Measurements from ENCODE around the gene MCM3.

The MCM3 gene

DNA sequence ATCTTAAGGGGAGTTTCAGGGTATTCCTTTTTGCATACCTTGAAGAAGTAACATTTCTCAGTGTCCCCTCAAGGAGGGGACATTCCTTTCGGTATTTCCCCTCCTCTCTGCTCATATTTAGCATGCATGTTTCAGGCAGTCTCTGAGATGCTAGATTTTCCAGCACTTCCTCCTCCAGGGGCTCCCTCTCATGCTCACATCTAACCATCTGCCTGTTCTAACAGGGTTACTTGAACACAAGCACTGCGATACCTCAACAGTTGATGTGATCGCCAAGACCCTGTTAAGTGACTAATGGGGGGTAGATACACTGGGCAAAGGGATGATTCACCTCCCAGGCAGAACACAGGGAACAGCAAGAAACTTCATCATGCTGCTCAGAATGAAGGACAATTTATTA, 12.9 kb upstream of the MCM3 start:
- TF ChIP-seq, protein P1, sequence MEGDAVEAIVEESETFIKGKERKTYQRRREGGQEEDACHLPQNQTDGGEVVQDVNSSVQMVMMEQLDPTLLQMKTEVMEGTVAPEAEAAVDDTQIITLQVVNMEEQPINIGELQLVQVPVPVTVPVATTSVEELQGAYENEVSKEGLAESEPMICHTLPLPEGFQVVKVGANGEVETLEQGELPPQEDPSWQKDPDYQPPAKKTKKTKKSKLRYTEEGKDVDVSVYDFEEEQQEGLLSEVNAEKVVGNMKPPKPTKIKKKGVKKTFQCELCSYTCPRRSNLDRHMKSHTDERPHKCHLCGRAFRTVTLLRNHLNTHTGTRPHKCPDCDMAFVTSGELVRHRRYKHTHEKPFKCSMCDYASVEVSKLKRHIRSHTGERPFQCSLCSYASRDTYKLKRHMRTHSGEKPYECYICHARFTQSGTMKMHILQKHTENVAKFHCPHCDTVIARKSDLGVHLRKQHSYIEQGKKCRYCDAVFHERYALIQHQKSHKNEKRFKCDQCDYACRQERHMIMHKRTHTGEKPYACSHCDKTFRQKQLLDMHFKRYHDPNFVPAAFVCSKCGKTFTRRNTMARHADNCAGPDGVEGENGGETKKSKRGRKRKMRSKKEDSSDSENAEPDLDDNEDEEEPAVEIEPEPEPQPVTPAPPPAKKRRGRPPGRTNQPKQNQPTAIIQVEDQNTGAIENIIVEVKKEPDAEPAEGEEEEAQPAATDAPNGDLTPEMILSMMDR (IDR thresholded peaks at IDR 0.05; ENCODE audit: poor library complexity, severe bottlenecking): no peak
- ATAC-seq (ENCODE audit: low read depth): no peak
- no peak for DNase-seq (ENCODE audit: low spot score)

DNA sequence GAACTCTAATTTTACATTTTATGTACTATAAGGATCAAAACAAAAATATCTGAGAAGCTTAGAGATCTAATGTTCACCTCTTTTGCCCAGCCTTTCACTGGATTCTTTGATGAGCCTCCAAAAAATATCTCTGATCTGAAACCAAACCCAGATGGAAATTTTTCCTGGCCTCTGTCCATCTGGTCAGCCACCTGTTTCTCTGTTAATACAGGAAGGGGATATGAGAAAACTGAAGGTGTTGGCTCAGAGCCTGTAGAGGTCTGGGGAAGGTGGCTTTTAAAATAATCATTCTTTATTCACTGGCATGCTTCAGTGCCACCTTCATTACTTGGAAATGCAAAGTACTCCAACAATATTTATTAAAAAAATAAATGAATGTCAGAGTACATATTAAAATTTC, 8.5 kb upstream of the MCM3 start:
- Histone ChIP-seq H3K4me1 (ENCODE audit: insufficient read depth, poor library complexity, severe bottlenecking) (no peaks in the 10 kb centered on the region), H3K4me3 (ENCODE audit: severe bottlenecking) (no peak overlapping the region), H3K27me3 (ENCODE audit: insufficient read depth, poor library complexity, severe bottlenecking) (no peaks in the 10 kb centered on the region), H3K27ac (ENCODE audit: poor library complexity, severe bottlenecking) (no peak overlapping the region), H3K36me3 (ENCODE audit: low read depth) (no peaks in the 10 kb centered on the region), H3K9me3 (ENCODE audit: severe bottlenecking) (no peaks in the 10 kb centered on the region)
- TF ChIP-seq, protein P1 (IDR thresholded peaks at IDR 0.05; ENCODE audit: poor library complexity, severe bottlenecking): no peak
- ATAC-seq (ENCODE audit: low read depth) (no peak), DNase-seq (ENCODE audit: low spot score) (no peak)

More for the DNA sequence above, 12.9 kb upstream of the MCM3 start:
- H3K4me1 ChIP-seq (ENCODE audit: insufficient read depth, poor library complexity, severe bottlenecking): no peaks in the 10 kb centered on the region
- no peaks in the 10 kb centered on the region for H3K9me3 ChIP-seq (ENCODE audit: severe bottlenecking)
- no peaks in the 10 kb centered on the region for H3K36me3 ChIP-seq (ENCODE audit: low read depth)
- H3K27me3 ChIP-seq (ENCODE audit: insufficient read depth, poor library complexity, severe bottlenecking): no peaks in the 10 kb centered on the region
- H3K27ac ChIP-seq (ENCODE audit: poor library complexity, severe bottlenecking): no peak overlapping the region
- H3K4me3 ChIP-seq (ENCODE audit: severe bottlenecking): no peak overlapping the region

DNA sequence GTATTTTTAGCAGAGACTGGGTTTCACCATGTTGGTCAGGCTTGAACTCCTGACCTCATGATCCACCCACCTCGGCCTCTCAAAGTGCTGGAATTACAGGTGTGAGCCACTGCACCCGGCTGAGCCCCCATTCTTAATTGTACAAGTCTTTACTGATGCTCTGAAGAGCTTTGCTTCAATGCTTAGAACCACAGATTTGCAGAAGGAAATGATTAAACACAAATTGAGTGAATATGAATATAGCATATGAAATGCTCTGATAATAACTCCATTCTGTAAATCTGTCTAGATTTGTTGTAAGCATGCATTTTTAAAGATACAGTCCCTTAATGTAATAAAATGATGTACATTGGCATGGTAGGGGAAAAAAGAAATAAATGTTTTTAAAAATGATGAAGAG, 4.3 kb upstream of the MCM3 start:
- no peak overlapping the region for H3K27ac ChIP-seq (ENCODE audit: poor library complexity, severe bottlenecking)
- H3K27me3 ChIP-seq (ENCODE audit: insufficient read depth, poor library complexity, severe bottlenecking): no peaks in the 10 kb centered on the region
- DNase-seq (ENCODE audit: low spot score) (no peak), ATAC-seq (ENCODE audit: low read depth) (no peak)
- no peak overlapping the region for H3K4me3 ChIP-seq (ENCODE audit: severe bottlenecking)
- H3K4me1 ChIP-seq (ENCODE audit: insufficient read depth, poor library complexity, severe bottlenecking): no peaks in the 10 kb centered on the region
- no peaks in the 10 kb centered on the region for H3K9me3 ChIP-seq (ENCODE audit: severe bottlenecking)
- H3K36me3 ChIP-seq (ENCODE audit: low read depth): peaks cover 4% of the 10 kb centered on the region
- TF ChIP-seq, protein P1 (IDR thresholded peaks at IDR 0.05; ENCODE audit: poor library complexity, severe bottlenecking): no peak

DNA sequence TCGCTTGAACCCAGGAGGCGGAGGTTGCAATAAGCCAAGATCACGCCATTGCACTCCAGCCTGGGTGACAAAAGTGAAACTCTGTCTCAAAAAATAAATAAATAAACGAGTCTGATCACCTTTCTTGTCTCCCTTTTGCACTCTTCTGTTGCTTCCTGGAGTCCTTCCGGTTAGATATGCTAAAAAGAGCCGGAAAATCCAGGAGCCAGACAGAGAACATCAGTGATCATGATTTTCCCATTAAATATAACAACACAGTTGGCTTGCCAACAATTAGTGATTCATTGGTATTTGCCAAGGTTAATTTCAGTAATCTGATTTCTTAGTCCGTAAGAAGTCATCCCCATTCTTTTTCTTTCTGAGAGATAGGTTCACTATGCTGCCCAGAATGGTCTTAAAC, 3.7 kb upstream of the MCM3 start:
- Histone ChIP-seq H3K27ac (ENCODE audit: poor library complexity, severe bottlenecking) (no peak overlapping the region), H3K4me3 (ENCODE audit: severe bottlenecking) (no peak overlapping the region), H3K27me3 (ENCODE audit: insufficient read depth, poor library complexity, severe bottlenecking) (no peaks in the 10 kb centered on the region), H3K36me3 (ENCODE audit: low read depth) (peaks cover 10% of the 10 kb centered on the region), H3K9me3 (ENCODE audit: severe bottlenecking) (no peaks in the 10 kb centered on the region), H3K4me1 (ENCODE audit: insufficient read depth, poor library complexity, severe bottlenecking) (peaks cover 5% of the 10 kb centered on the region)
- TF ChIP-seq, protein P1 (IDR thresholded peaks at IDR 0.05; ENCODE audit: poor library complexity, severe bottlenecking): no peak
- DNase-seq (ENCODE audit: low spot score) (no peak), ATAC-seq (ENCODE audit: low read depth) (no peak)

DNA sequence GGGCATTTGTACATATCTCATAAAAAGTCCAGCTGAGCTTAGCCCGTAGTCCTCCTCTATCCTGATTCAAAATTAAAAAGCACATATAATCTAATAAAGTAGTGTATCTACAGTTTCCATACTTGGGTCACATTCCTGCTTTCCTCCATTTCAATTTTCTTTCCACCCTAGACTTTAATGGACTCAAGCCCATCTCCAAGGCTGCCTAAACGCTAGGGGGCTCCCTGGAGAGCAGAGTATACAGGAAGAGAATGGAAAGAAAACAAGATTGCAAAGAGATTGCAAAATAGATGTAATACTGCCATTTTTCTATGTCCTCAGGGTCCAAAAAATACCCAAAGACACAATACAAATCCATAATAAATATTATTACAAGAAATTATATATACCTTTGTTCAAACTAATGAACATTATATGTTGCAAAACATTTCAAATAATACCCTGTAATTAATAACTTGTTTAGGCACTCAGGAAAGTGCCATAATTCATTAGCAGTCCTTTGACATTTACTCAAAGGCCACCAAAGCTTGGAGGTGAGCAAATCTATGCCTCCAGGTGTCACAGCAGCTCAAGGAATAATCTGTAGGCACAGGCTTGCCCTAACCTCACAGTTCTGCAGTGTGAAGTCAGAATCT, 2.4 kb upstream of the MCM3 start:
- H3K27me3 ChIP-seq (ENCODE audit: insufficient read depth, poor library complexity, severe bottlenecking): no peaks in the 10 kb centered on the region
- ATAC-seq (ENCODE audit: low read depth) (no peak), DNase-seq (ENCODE audit: low spot score) (peak; percentile 67)
- no peaks in the 10 kb centered on the region for H3K9me3 ChIP-seq (ENCODE audit: severe bottlenecking)
- no peak overlapping the region for H3K4me3 ChIP-seq (ENCODE audit: severe bottlenecking)
- H3K4me1 ChIP-seq (ENCODE audit: insufficient read depth, poor library complexity, severe bottlenecking): peaks cover 5% of the 10 kb centered on the region
- peaks cover 23% of the 10 kb centered on the region for H3K36me3 ChIP-seq (ENCODE audit: low read depth)
- TF ChIP-seq, protein P1 (IDR thresholded peaks at IDR 0.05; ENCODE audit: poor library complexity, severe bottlenecking): peak; percentile 92
- H3K27ac ChIP-seq (ENCODE audit: poor library complexity, severe bottlenecking): no peak overlapping the region
